Testis (tissue), 3 donors: ENCODE measurements around the gene SKA2. TPM values are rescaled to one million over a fixed set of nuclear protein-coding genes. Genes with fewer than 3 reads are reported as not detected.
A peak's percentile ranks its signal among the peaks of the same experiment; 100 is the strongest.

Experiments
- DNase-seq: peaks from one replicate; pipeline ENCODE4 v3.0.0-alpha.2; 2019
- H3K27ac ChIP-seq, 2 donors: fragments of 200-600 bp; sonication (generic); one replicate each; pipeline ENCODE4 v1.5.1; 2019
- H3K27me3 ChIP-seq: fragments of 200-600 bp; sonication (generic); one replicate; pipeline ENCODE4 v1.5.1; 2019
- H3K36me3 ChIP-seq: fragments of 200-600 bp; sonication (generic); one replicate; pipeline ENCODE4 v1.5.1; 2017; ENCODE audit warnings: low read depth; ENCODE audit errors: missing control alignments
- H3K4me1 ChIP-seq: fragments of 200-600 bp; sonication (generic); one replicate; pipeline ENCODE4 v1.5.1; 2019
- H3K4me3 ChIP-seq, 2 donors: fragments of 200-600 bp; sonication (generic); one replicate each; pipeline ENCODE4 v1.5.1; 2017 to 2019
- H3K9me3 ChIP-seq: fragments of 200-600 bp; sonication (generic); one replicate; pipeline ENCODE4 v1.5.1; 2017
- CTCF ChIP-seq, 3 experiments: fragments of 450-650 bp in 2 of 3; fragments of 200-600 bp in 1 of 3; sonication (generic) in 1 of 3; IDR thresholded peaks; one replicate each; pipeline ENCODE4 v1.5.1; 2016 to 2019; ENCODE audit warnings: antibody characterized with exemption in 3 of 3, mild to moderate bottlenecking in 2 of 3, moderate library complexity in 1 of 3
- POLR2A ChIP-seq: fragments of 450-650 bp; IDR thresholded peaks from one replicate; pipeline ENCODE4 v1.6.1; 2017; ENCODE audit warnings: antibody characterized with exemption, mild to moderate bottlenecking, moderate library complexity
- WGBS, 2 donors: methylation state at CpG; one replicate each; pipeline ENCODE4 v1.1.5; 2018; 5-methylcytosine and 5-hydroxymethylcytosine counted together
- intact Hi-C: fragments of 100-400 bp; cut with DNase I; formaldehyde crosslinking; loops from one replicate; pipeline ENCODE4 v1.15.1; 2023; ENCODE audit warnings: low total_unique reads
- polyA plus RNA-seq: library from polyadenylated mRNA; stranded (reverse); fragments of 350-450 nt; fragmentation: Illumina TruSeq; extraction: RNeasy Lipid Tissue Mini Kit (QIAGEN cat#74804); gene quantifications from one replicate; pipeline ENCODE4 v1.2.3, GENCODE V29; 2014; ENCODE audit warnings: low read depth, low replicate concordance; ENCODE audit not compliant: insufficient read depth
- total RNA-seq, 2 donors: library from RNA; depleted of rRNA; stranded (reverse); fragments of >200 nt; gene quantifications; one replicate each; pipeline ENCODE4 v1.2.3, GENCODE V29; 2016

SKA2 gene
- total and polyA plus RNA-seq, 3 donors from 2014 or later, result 28.2 to 51.2 (median 46.6) TPM

GRCh38 chr17:59165933-59166342, 11.0 kb upstream of the SKA2 start:
- Histone ChIP-seq H3K4me1 (peaks cover 4% of the 10 kb centered on the region), H3K27me3 (no peaks in the 10 kb centered on the region), H3K36me3 (no peaks in the 10 kb centered on the region), H3K4me3 (no peak overlapping the region), H3K9me3 (no peaks in the 10 kb centered on the region), H3K27ac (peak overlapping the region; percentile 52)
- peak; percentile 73 for DNase-seq
- intact Hi-C loops, result no loop called here
- TF ChIP-seq CTCF (IDR thresholded peaks at IDR 0.05) (peak; percentile 16 to 55 (median 53)), POLR2A (no peak)
- WGBS, 2 donors, result 62 to 68% methylated on average over 2 of the region's 2 CpGs

DNA sequence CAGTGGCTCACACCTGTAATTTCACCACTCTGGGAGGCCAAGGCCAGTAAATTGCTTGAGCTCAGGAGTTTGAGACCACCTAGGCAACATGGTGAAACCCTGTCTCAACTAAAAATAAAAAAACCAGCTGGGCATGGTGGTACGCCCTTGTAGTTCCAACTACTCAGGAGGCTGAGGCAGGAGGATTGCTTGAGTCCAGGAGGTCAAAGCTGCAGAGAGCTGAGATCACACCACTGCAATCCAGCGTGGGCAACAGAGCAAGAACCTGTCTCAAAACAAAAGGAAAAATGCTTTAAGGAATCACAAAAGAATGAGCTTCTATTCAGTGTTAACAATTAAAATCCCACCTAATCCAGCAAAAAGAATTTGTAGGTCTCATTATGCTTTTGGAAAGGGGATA, 6.5 kb upstream of the SKA2 start:
- Histone ChIP-seq H3K4me3 (no peak overlapping the region), H3K27me3 (no peaks in the 10 kb centered on the region), H3K27ac (no peak overlapping the region), H3K4me1 (peaks cover 4% of the 10 kb centered on the region), H3K36me3 (no peaks in the 10 kb centered on the region), H3K9me3 (no peaks in the 10 kb centered on the region)
- DNase-seq, result no peak
- intact Hi-C loops, result no loop called here
- TF ChIP-seq POLR2A (no peak), CTCF (IDR thresholded peaks at IDR 0.05) (no peak)
- WGBS, 2 donors, result 96 to 98% methylated on average over 2 of the region's 2 CpGs

GRCh38 chr17:59160157-59161025, 5.4 kb upstream of the SKA2 start:
- no peaks in the 10 kb centered on the region for H3K4me1 ChIP-seq
- H3K27ac ChIP-seq, result no peak overlapping the region
- 86 to 88% methylated on average over 9 of the region's 9 CpGs for WGBS, 2 donors
- H3K9me3 ChIP-seq, result no peaks in the 10 kb centered on the region
- H3K4me3 ChIP-seq, result no peak overlapping the region
- no peak for TF ChIP-seq CTCF (IDR thresholded peaks at IDR 0.05)
- TF ChIP-seq POLR2A, result no peak
- no peaks in the 10 kb centered on the region for H3K36me3 ChIP-seq
- H3K27me3 ChIP-seq, result no peaks in the 10 kb centered on the region
- intact Hi-C loops, result no loop called here
- no peak for DNase-seq

DNA sequence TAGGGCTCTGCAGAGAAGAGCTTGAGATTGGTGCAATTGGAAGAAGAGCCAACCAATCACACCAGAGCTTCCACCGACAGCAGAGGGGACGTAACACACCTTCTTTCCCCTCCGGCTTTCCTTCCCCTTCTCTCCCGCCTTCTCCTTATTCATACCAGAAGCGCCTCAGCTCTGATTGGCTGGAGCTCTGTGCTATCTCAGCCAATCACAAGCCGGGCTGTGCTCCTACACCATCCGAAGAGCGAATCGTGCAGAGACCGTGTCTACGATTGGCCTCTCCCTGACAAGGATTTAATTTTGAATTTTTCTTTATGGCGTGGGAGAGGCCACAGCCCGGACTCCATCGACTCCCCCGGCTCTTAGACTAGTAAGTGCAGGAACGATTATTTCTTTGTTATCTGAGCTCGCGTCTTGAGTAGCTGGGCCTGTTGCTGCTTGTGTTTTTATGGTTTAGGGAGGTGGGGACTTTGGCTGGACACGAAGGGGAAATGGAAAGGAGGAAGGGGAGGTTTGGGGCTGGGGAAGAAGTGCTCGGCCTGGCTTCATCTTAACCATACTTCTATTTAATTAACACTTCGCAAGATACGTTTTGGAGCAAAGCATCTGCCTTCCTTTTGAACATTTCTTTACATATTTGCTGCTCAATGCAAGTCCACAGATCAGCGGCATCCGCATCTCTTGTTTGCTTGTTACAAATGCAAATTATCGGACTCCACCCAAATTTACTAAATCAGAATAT, 622 bp upstream of the SKA2 start, which contains the start of gene PRR11:
Gene PRR11 (plus strand): TSS at position 308 of the 739 bp plus-strand sequence. CDS start 14,007 bp downstream, outside the sequence.
- Histone ChIP-seq H3K27me3 (no peaks in the 10 kb centered on the region), H3K4me1 (peaks cover 5% of the 10 kb centered on the region), H3K27ac (peak within 1 kb of the TSS; percentile 79 to 84), H3K9me3 (no peaks in the 10 kb centered on the region), H3K36me3 (no peaks in the 10 kb centered on the region), H3K4me3 (peak within 1 kb of the TSS; percentile 67 to 69)
- WGBS, 2 donors, result 1 to 2% methylated on average over 25 of the region's 25 CpGs
- TF ChIP-seq POLR2A, result no peak
- TF ChIP-seq CTCF (IDR thresholded peaks at IDR 0.05), result no peak
- intact Hi-C loops, result no loop called here
- DNase-seq, result peak; percentile 100
